Kidney epithelial cell (primary cell): Measurements from ENCODE around the gene SLC13A2. TPM values are rescaled to one million over a fixed set of nuclear protein-coding genes. Genes with fewer than 3 reads are reported as not detected.

Source experiments
- DNase-seq: peaks from one replicate; pipeline ENCODE4 v3.0.0-alpha.2; 2010; ENCODE audit warnings: low read depth
- H3K27me3 ChIP-seq: 2 replicates; pipeline ENCODE4 v1.6.0; 2011; ENCODE audit warnings: low read length; ENCODE audit not compliant: control insufficient read depth, insufficient read depth
- H3K36me3 ChIP-seq: 2 replicates; pipeline ENCODE4 v1.5.1; 2011; ENCODE audit warnings: low read length; ENCODE audit not compliant: control insufficient read depth, insufficient read depth
- H3K4me3 ChIP-seq: 2 replicates; pipeline ENCODE4 v1.5.1; 2011; ENCODE audit warnings: low read depth, mild to moderate bottlenecking, control low read depth, low read length
- CTCF ChIP-seq: IDR thresholded peaks from 2 replicates; pipeline ENCODE4 v1.5.1; 2011; ENCODE audit warnings: mild to moderate bottlenecking, moderate library complexity, low read length, control low read depth, inconsistent platforms; ENCODE audit not compliant: insufficient read depth, poor library complexity, severe bottlenecking
- total RNA-seq: library from RNA; depleted of rRNA; stranded (reverse); fragments of >200 nt; gene quantifications from 2 replicates; pipeline ENCODE4 v1.2.3, GENCODE V29; 2015

SLC13A2 gene
- total RNA-seq, 1 donor from 2014 or later = not detected

GRCh38 chr17:28499684-28500357, 26.4 kb downstream of the SLC13A2 start:
- no peak for TF ChIP-seq CTCF
- no peak for DNase-seq
- Histone ChIP-seq H3K36me3 (no peaks in the 10 kb centered on the region), H3K27me3 (peaks cover 28% of the 10 kb centered on the region), H3K4me3 (no peak overlapping the region)

- no peak for TF ChIP-seq CTCF
- H3K27me3 ChIP-seq = peaks cover 29% of the 10 kb centered on the region
- no peak for DNase-seq
- H3K36me3 ChIP-seq = no peaks in the 10 kb centered on the region
- H3K4me3 ChIP-seq = no peak overlapping the region
These were observed 27.4 kb downstream of the SLC13A2 start for GRCh38 chr17:28500712-28501379.

GRCh38 chr17:28501421-28502284, 28.2 kb downstream of the SLC13A2 start:
- Histone ChIP-seq H3K36me3 (no peaks in the 10 kb centered on the region), H3K27me3 (peaks cover 32% of the 10 kb centered on the region), H3K4me3 (no peak overlapping the region)
- TF ChIP-seq CTCF = no peak
- DNase-seq = no peak

GRCh38 chr17:28503420-28503819, 30.0 kb downstream of the SLC13A2 start:
- Histone ChIP-seq H3K36me3 (no peaks in the 10 kb centered on the region), H3K4me3 (no peak overlapping the region), H3K27me3 (peaks cover 49% of the 10 kb centered on the region)
- DNase-seq = no peak
- no peak for TF ChIP-seq CTCF

- Histone ChIP-seq H3K36me3 (no peaks in the 10 kb centered on the region), H3K4me3 (no peak within 1 kb of the TSS), H3K27me3 (peaks cover 52% of the 10 kb centered on the region)
- no peak for DNase-seq
- TF ChIP-seq CTCF = no peak
These were observed 32.7 kb downstream of the SLC13A2 start, which contains the start of gene FOXN1 for GRCh38 chr17:28505986-28506665. Gene FOXN1 (plus strand): TSS chr17:28506348. CDS start chr17:28523970, 17,622 bp downstream.
